GM18870 (cell line): ENCODE measurements around the gene SCN1B.
"Not testable (repeated sequence)": the region's sequence is repeated elsewhere in the genome, so short reads cannot be mapped to it uniquely, and the experiment has no call there.

Source experiments
- ATAC-seq: cut with Tn5 transposase; IDR thresholded peaks from one replicate; pipeline ENCODE4 v1.9.1; 2021; ENCODE audit warnings: moderate library complexity; ENCODE audit not compliant: unreplicated experiment

Gene SCN1B

GRCh38 chr19:35030257-35031071, at the start of gene SCN1B:
Gene SCN1B (plus strand): TSS chr19:35030470. CDS start chr19:35030821, 351 bp downstream.
- ATAC-seq: no peak

- no peak for ATAC-seq
Measured at GRCh38 chr19:34982275-34982674, 48.0 kb upstream of the SCN1B start.

- no peak for ATAC-seq
Measured at GRCh38 chr19:34983786-34984185, 46.5 kb upstream of the SCN1B start.

DNA sequence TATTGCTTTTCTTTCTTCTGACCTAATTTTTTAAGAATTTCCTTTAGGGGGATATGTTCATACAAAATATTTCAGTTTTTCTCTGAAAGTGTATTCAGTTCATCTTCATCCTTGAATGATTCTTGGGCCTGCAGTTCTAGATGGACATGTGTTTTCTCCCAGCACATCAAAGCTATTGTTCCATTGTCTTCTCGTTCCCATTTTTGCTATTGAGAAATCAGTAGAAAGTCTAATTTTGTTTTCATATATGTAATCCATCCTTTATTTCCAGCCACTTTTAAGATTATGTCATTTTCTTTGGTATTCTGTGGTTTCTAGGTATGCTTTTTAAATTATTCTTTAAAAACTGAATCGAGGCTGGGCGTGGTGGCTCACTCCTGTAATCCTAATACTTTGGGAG, 46.0 kb upstream of the SCN1B start:
- no peak for ATAC-seq

GRCh38 chr19:34985249-34986022, 44.8 kb upstream of the SCN1B start:
- no peak for ATAC-seq

- ATAC-seq: no peak
Measured at GRCh38 chr19:34988119-34988518, 42.2 kb upstream of the SCN1B start.

GRCh38 chr19:34989298-34989697, 41.0 kb upstream of the SCN1B start:
- ATAC-seq: no peak

GRCh38 chr19:34990578-34991192, 39.6 kb upstream of the SCN1B start:
- no peak for ATAC-seq

GRCh38 chr19:34991542-34992333, 38.5 kb upstream of the SCN1B start:
- ATAC-seq: no peak

DNA sequence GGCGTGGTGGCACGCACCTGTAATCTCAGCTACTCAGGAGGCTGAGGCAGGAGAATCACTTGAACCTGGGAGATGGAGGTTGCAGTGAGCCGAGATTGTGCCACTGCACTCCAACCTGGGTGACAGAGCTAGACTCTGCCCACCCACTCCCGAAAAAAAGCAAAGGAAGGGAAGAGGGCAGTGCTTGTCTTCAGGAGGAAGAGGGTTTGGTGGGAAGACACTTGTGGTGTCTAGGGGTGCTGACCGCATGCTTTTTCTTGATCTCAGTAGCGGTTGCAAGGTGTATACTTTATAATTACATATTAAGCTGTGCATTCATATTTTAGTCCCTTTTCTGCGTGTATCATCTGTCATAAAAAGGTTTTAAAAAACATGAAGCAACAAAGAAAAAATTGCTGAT, 37.7 kb upstream of the SCN1B start:
- not testable (repeated sequence) for ATAC-seq

GRCh38 chr19:34994286-34994642, 36.0 kb upstream of the SCN1B start:
- no peak for ATAC-seq

DNA sequence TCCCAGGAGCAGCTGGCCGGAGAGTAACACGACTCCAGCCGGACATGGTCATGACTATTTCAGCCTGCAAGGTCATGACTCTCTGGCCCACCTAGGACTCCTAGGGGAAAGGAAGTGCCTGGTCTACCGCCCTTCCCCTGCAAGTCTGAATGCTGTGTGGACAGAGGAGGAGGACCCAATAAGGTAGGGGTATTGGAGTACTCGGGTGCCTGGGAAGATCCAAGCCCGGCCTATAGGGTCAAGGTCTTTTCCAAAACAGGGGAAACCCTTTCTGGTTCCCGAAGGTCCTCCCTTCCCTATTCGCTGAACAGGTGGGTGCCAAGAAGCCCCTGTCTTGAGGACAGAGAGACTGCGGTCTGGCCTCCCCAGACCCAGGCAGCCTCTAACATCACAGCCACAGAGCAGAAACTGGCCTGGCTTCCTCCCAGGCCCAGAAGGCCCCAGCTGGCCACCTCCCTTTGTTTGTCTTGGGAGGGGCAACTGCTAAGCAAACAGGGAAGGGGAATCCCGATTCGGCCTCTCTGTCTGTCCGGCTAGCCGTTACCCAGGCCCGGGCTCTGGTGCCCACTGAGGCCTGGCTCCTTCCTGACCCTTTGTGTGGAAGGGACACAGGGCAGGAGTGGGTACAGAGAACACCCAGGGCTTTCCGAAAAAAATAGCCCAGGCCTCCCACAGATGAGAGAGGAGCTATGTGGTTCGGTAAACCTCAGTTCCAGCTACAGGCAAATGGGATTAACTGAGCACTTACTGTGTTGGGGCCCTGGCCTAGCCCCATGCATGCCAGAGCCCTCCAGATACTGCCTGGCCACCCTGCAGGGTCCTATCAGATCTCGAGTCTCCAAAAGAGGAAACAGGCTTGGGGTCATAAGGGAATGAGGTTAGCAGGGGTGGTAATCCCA, 35.4 kb upstream of the SCN1B start:
- no peak for ATAC-seq

DNA sequence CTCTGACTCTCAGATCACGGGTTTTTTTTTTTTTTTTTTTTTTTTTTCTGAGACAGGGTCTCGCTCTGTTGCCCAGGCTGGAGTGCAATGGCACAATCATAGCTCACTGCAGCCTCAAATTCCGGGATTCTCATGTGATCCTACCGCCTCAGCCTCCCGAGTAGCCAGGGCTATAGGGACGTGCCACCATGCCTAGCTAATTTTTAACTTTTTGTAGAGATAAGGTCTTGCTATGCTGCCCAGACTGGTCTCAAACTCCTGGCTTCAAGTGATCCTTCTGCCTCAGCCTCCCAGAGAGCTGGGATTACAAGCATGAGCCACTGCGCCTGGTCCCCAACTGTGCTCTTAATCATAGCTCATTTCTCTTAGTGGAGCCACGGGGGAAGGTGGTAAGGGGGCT, 34.7 kb upstream of the SCN1B start:
- no peak for ATAC-seq

- no peak for ATAC-seq
Measured at GRCh38 chr19:34997071-34997617, 33.1 kb upstream of the SCN1B start.

DNA sequence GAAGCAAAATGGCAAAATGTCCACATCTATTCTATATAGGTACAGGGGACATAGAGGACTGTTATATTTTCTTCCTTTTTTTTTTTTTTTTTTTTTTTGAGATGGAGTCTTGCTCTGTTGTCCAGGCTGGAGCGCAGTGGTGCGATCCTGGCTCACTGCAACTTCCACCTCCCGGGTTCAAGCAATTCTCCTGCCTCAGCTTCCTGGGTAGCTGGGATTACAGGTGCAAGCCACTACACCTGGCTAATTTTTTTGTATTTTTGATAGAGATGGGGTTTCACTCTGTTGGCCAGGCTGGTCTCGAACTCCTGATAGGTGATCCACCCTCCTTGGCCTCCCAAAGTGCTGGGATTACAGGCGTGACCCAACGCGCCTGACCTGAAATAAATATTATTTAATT, 32.0 kb upstream of the SCN1B start:
- not testable (repeated sequence) for ATAC-seq

- no peak for ATAC-seq
Measured at GRCh38 chr19:34998777-34999497, 31.3 kb upstream of the SCN1B start.

GRCh38 chr19:34999498-35000337, 30.6 kb upstream of the SCN1B start, which contains the start of gene GRAMD1A:
Gene GRAMD1A (plus strand): TSS chr19:35000323. CDS start chr19:35000479, 156 bp downstream.
- ATAC-seq: no peak

DNA sequence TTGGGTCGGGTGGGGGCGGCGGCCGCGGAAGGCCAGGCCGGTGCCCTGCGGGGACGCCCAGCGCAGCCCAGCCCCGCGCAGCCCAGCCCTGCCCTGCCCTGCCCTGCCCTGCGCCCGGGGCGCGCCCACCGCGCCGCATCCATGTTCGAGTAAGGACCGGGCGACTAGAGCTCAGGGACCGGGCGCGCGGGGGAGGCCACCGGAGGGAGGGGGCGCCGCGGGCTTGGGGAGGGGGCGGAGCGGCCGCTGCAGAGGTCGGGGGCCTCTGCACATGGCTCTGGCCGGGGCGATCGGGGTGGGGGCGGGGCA, 30.0 kb upstream of the SCN1B start:
- ATAC-seq: no peak
